HG03457 (cell line): Measurements from ENCODE around the gene JMJD4.
A peak's percentile ranks its signal among the peaks of the same experiment; 100 is the strongest.

Experiments used
- ATAC-seq: cut with Tn5 transposase; IDR thresholded peaks from one replicate; pipeline ENCODE4 v1.9.1; 2021; ENCODE audit warnings: moderate number of reproducible peaks; ENCODE audit not compliant: unreplicated experiment

JMJD4 gene

GRCh38 chr1:227753999-227754711 lies 19.1 kb upstream of the JMJD4 start:
- no peak for ATAC-seq

- ATAC-seq, result no peak
These were observed 15.0 kb upstream of the JMJD4 start for GRCh38 chr1:227749916-227750710.

GRCh38 chr1:227749225-227749624 lies 14.1 kb upstream of the JMJD4 start:
- no peak for ATAC-seq

- ATAC-seq, result no peak
These were observed 13.5 kb upstream of the JMJD4 start for GRCh38 chr1:227748496-227749182.

GRCh38 chr1:227747948-227748495 lies 12.9 kb upstream of the JMJD4 start:
- no peak for ATAC-seq

- no peak for ATAC-seq
These were observed 12.3 kb upstream of the JMJD4 start for GRCh38 chr1:227747382-227747781.

GRCh38 chr1:227746676-227747075 lies 11.6 kb upstream of the JMJD4 start:
- no peak for ATAC-seq

- no peak for ATAC-seq
These were observed 10.6 kb upstream of the JMJD4 start for GRCh38 chr1:227745568-227746265.

GRCh38 chr1:227744668-227745067 lies 9.6 kb upstream of the JMJD4 start:
- no peak for ATAC-seq

- ATAC-seq, result no peak
These were observed 7.9 kb upstream of the JMJD4 start for GRCh38 chr1:227742738-227743715.

GRCh38 chr1:227741166-227741870 lies 6.2 kb upstream of the JMJD4 start:
- no peak for ATAC-seq

GRCh38 chr1:227740401-227740960 lies 5.4 kb upstream of the JMJD4 start:
- no peak for ATAC-seq

- ATAC-seq, result no peak
These were observed 4.5 kb upstream of the JMJD4 start for GRCh38 chr1:227739636-227740035.

- ATAC-seq, result no peak
These were observed 3.7 kb upstream of the JMJD4 start for GRCh38 chr1:227738820-227739219.

- ATAC-seq, result no peak
These were observed 1.8 kb upstream of the JMJD4 start for GRCh38 chr1:227736814-227737432.

GRCh38 chr1:227735539-227736285 lies 610 bp upstream of the JMJD4 start:
- peak; percentile 23 for ATAC-seq

GRCh38 chr1:227734546-227734855 lies 601 bp downstream of the JMJD4 start:
- ATAC-seq, result peak; percentile 1
